AG04449 (cell line): ENCODE data around the gene MLST8.
"Not testable (repeated sequence)": the region's sequence is repeated elsewhere in the genome, so short reads cannot be mapped to it uniquely, and the experiment has no call there.

ENCODE experiments used
- CTCF ChIA-PET: fragments of 350-600 bp; formaldehyde crosslinking; extraction: SDS; loops from one replicate; lab custom pipeline; 2021; ENCODE audit warnings: antibody characterized with exemption; lab: Yijun Ruan, JAX
- POLR2A ChIA-PET: fragments of 400-600, 350-600 bp; formaldehyde crosslinking; extraction: SDS; loops from one replicate; lab custom pipeline; 2020; ENCODE audit warnings: antibody characterized with exemption, inconsistent platforms; lab: Yijun Ruan, JAX
- DNase-seq: peaks from one replicate; pipeline ENCODE4 v3.0.0-alpha.2; 2010; ENCODE audit warnings: low read depth, low spot score
- H3K4me3 ChIP-seq: 2 replicates; pipeline ENCODE4 v1.5.1; 2011; ENCODE audit warnings: low read depth, mild to moderate bottlenecking, control low read depth, low read length
- TF ChIP-seq, protein P1 (sequence below): IDR thresholded peaks from one replicate; pipeline ENCODE4 v1.5.1; 2011; ENCODE audit warnings: mild to moderate bottlenecking, moderate library complexity, low read length, control low read depth, inconsistent platforms; ENCODE audit not compliant: insufficient read depth; ENCODE audit errors: missing control alignments

MLST8 gene

DNA sequence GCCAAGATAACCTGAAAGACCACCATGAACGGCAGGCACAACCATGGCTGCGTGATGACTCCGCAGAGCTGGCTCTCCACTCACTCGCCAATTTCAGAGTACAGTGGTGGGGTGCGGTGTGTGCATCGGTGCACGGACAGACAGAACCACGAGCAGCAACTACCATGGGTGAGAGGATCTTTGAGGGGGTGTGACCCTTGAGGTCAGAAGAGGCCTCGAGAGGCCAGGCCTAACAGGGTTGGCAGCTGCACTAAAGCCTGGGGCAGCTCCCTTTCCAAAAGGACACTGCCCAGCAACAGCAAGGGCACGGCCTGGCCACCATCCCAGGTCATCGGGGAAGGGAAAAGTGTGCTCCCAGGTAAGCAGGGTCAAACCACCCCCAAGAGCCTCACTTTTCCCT is 48.0 kb downstream of the MLST8 start:
- ChIA-PET POLR2A (interaction anchor here (0.7 kb wide), 1 partner anchor 48 kb away, joined by 3 read pairs; the partner anchor contains the start of gene MLST8), CTCF (interaction anchor here (0.6 to 6.1 kb wide), 2 partner anchors 11 to 131 kb away, joined by 4 to 44 read pairs; no protein-coding TSS in a partner anchor)
- TF ChIP-seq, protein P1, sequence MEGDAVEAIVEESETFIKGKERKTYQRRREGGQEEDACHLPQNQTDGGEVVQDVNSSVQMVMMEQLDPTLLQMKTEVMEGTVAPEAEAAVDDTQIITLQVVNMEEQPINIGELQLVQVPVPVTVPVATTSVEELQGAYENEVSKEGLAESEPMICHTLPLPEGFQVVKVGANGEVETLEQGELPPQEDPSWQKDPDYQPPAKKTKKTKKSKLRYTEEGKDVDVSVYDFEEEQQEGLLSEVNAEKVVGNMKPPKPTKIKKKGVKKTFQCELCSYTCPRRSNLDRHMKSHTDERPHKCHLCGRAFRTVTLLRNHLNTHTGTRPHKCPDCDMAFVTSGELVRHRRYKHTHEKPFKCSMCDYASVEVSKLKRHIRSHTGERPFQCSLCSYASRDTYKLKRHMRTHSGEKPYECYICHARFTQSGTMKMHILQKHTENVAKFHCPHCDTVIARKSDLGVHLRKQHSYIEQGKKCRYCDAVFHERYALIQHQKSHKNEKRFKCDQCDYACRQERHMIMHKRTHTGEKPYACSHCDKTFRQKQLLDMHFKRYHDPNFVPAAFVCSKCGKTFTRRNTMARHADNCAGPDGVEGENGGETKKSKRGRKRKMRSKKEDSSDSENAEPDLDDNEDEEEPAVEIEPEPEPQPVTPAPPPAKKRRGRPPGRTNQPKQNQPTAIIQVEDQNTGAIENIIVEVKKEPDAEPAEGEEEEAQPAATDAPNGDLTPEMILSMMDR: no peak
- no peak for DNase-seq
- no peak overlapping the region for H3K4me3 ChIP-seq

DNA sequence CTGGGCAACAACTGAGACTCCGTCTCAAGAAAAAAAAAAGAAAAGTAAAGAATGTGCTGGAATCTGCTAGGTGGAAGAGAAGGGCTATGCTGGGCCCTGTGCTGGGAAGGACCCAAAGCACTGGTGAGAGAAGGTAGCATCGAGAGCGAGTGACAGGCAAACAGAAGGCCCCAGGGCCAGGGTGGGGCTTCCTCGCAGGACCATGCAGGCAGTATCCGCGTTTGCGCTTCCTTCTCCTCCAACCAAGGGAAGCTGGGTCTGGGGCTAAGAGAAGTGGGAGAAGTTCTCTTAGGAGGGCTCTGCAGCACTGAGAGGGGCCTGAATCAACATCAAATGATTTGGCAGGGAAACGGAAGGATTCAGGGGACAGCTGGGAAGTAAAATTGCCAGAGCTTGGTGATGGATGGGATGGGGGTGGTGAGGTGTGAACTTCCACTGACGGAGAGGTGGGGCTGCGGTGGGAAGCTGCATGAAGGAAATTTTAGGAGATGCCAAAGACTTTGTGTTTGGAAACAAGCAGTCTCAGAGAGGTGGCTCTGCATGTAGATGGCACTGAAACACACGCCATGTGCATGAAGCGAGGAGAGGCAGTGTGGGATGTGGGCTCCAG is 51.4 kb downstream of the MLST8 start:
- TF ChIP-seq, protein P1: no peak
- no peak overlapping the region for H3K4me3 ChIP-seq
- ChIA-PET POLR2A (no interaction called here), CTCF (interaction anchor here (1.2 kb wide), 1 partner anchor 10 kb away, joined by 3 read pairs; no protein-coding TSS in a partner anchor)
- DNase-seq: no peak

DNA sequence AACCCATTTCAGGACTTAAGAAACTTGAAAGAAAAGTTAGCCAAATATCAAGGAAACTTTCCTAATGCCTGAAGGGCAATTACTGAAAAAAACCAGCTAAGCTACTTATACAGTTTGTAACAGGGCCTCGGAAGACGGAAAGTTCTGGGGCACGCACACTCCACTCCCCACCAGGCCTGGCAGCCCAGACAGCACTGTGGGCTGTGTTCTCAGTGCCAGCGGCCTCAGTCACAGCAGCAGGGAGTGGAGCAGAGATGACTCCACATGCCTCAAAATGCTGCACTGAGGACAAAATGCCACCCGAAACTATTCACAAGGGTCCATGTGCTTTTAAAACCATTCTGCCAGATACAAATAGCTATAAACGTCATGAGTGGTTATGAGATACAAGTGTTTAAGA is 52.5 kb downstream of the MLST8 start:
- H3K4me3 ChIP-seq: no peak overlapping the region
- TF ChIP-seq, protein P1: no peak
- CTCF ChIA-PET: interaction anchor here (1.0 to 1.6 kb wide), 3 partner anchors 9 to 244 kb away, joined by 3 to 4 read pairs (median 3); no protein-coding TSS in a partner anchor
- DNase-seq: no peak
- POLR2A ChIA-PET: no interaction called here

DNA sequence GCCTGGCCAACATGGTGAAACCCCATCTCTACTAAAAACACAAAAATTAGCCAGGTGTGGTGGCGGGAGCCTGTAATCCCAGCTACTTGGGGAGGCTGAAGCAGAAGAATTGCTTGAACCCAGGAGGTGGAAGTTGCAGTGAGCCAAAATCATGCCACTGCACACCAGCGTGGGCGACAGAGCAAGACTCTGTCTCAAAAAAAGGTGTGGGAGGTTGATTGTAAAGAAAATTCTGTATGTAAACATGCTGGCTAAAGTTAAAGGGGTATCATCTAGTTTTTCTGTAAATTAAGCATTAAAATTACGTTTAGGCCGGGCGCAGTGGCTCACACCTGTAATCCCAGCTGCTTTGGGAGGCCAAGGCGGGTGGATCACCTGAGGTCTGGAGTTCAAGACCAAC is 53.3 kb downstream of the MLST8 start:
- ChIA-PET POLR2A (interaction anchor here (0.6 kb wide), 1 partner anchor 20 kb away, joined by 3 read pairs; no protein-coding TSS in a partner anchor), CTCF (interaction anchor here (1.0 to 1.6 kb wide), 2 partner anchors 11 to 243 kb away, joined by 3 to 4 read pairs; no protein-coding TSS in a partner anchor)
- DNase-seq, H3K4me3 ChIP-seq: not testable (repeated sequence)
